GOT3 (cell line): ENCODE measurements around the gene TBC1D14.
A peak's percentile ranks its signal among the peaks of the same experiment; 100 is the strongest.

Source experiments
- DNase-seq: peaks from one replicate; lab custom pipeline; 2025; ENCODE audit warnings: mixed read lengths; lab: John Stamatoyannopoulos, UW

Gene TBC1D14

GRCh38 chr4:6909113-6909969 is at the start of gene TBC1D14:
TBC1D14 (plus strand) TSS chr4:6909826; CDS start chr4:6923390, 13,564 bp downstream.
- DNase-seq = peak; percentile 65

- no peak for DNase-seq
These were observed 41.2 kb upstream of the TBC1D14 start for GRCh38 chr4:6868386-6868785.

- DNase-seq = no peak
These were observed 39.7 kb upstream of the TBC1D14 start for GRCh38 chr4:6869944-6870343.

- no peak for DNase-seq
These were observed 36.3 kb upstream of the TBC1D14 start for GRCh38 chr4:6873291-6873690.

- DNase-seq = no peak
These were observed 35.7 kb upstream of the TBC1D14 start for GRCh38 chr4:6873792-6874461.

GRCh38 chr4:6874981-6875380 is 34.6 kb upstream of the TBC1D14 start:
- no peak for DNase-seq

GRCh38 chr4:6875431-6875831 is 34.2 kb upstream of the TBC1D14 start:
- DNase-seq = no peak

- no peak for DNase-seq
These were observed 33.2 kb upstream of the TBC1D14 start for GRCh38 chr4:6876440-6876839.

- DNase-seq = no peak
These were observed 32.6 kb upstream of the TBC1D14 start for GRCh38 chr4:6877067-6877466.

- DNase-seq = no peak
These were observed 31.1 kb upstream of the TBC1D14 start for GRCh38 chr4:6878451-6879059.

GRCh38 chr4:6880691-6881090 is 28.9 kb upstream of the TBC1D14 start:
- no peak for DNase-seq

- no peak for DNase-seq
These were observed 27.7 kb upstream of the TBC1D14 start for GRCh38 chr4:6881908-6882307.

- DNase-seq = no peak
These were observed 25.2 kb upstream of the TBC1D14 start for GRCh38 chr4:6884341-6884870.

GRCh38 chr4:6885953-6886557 is 23.6 kb upstream of the TBC1D14 start:
- no peak for DNase-seq

GRCh38 chr4:6886886-6887285 is 22.7 kb upstream of the TBC1D14 start:
- DNase-seq = no peak

GRCh38 chr4:6887591-6888371 is 21.8 kb upstream of the TBC1D14 start:
- DNase-seq = no peak

- DNase-seq = no peak
These were observed 21.0 kb upstream of the TBC1D14 start for GRCh38 chr4:6888506-6889071.

GRCh38 chr4:6889101-6889735 is 20.4 kb upstream of the TBC1D14 start:
- DNase-seq = no peak

- no peak for DNase-seq
These were observed 19.8 kb upstream of the TBC1D14 start for GRCh38 chr4:6889736-6890324.

- DNase-seq = no peak
These were observed 19.3 kb upstream of the TBC1D14 start for GRCh38 chr4:6890358-6890757.
